Keratinocyte (primary cell): ENCODE measurements around the gene GPR173.

Source experiments
- EZH2 ChIP-seq: IDR thresholded peaks from one replicate; pipeline ENCODE4 v1.6.1; 2012; ENCODE audit warnings: inconsistent platforms, mild to moderate bottlenecking, low read length, moderate library complexity
- TF ChIP-seq, protein P1 (sequence below), 3 experiments: IDR thresholded peaks in 1 of 3; conservative IDR thresholded peaks in 1 of 3; optimal IDR thresholded peaks in 1 of 3; 2 replicates in 2 of 3; 3 replicates in 1 of 3; pipeline versions ENCODE3 to v1.5.1; 2011; ENCODE audit warnings: low read length in 3 of 3, mild to moderate bottlenecking in 3 of 3, moderate library complexity in 2 of 3, control low read depth in 1 of 3, inconsistent platforms in 1 of 3; ENCODE audit not compliant: insufficient read depth in 2 of 3; ENCODE audit errors: extremely low read depth in 1 of 3

DNA sequence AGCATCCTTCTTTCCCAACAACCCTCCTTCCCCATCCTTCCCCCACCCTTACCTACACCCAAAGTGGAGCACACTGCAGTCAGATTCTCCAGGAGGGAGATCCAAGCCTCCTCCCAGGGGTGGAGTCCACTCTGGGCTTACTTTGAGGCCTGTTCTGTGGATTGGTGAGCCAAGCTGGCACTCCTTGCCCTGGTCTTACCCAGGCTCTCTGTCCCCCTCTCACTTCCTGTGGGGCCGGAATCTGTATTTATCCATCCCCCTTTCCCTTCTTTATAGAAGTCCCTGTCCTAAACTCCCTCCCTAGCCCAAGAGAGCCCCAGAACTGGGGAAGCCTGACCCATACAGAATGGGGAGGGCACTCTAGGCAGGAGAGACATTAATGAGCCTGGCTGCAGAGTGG is 30.4 kb downstream of the GPR173 start:
- TF ChIP-seq, protein P1, sequence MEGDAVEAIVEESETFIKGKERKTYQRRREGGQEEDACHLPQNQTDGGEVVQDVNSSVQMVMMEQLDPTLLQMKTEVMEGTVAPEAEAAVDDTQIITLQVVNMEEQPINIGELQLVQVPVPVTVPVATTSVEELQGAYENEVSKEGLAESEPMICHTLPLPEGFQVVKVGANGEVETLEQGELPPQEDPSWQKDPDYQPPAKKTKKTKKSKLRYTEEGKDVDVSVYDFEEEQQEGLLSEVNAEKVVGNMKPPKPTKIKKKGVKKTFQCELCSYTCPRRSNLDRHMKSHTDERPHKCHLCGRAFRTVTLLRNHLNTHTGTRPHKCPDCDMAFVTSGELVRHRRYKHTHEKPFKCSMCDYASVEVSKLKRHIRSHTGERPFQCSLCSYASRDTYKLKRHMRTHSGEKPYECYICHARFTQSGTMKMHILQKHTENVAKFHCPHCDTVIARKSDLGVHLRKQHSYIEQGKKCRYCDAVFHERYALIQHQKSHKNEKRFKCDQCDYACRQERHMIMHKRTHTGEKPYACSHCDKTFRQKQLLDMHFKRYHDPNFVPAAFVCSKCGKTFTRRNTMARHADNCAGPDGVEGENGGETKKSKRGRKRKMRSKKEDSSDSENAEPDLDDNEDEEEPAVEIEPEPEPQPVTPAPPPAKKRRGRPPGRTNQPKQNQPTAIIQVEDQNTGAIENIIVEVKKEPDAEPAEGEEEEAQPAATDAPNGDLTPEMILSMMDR (optimal IDR thresholded peaks at IDR 0.05 in 1 of 3, IDR thresholded peaks at IDR 0.05 in 1 of 3, conservative IDR thresholded peaks at IDR 0.05 in 1 of 3; ENCODE audit: extremely low read depth in 1 of 3, insufficient read depth in 2 of 3, low read length in 3 of 3), result no peak
- no peak for TF ChIP-seq EZH2
